ENCODE measurements around the gene PLEKHG4. TPM values are rescaled to one million over a fixed set of nuclear protein-coding genes. Genes with fewer than 3 reads are reported as not detected.

PLEKHG4 gene
- total RNA-seq, 1 experiment from 2014 or later: 14.0 TPM

DNA sequence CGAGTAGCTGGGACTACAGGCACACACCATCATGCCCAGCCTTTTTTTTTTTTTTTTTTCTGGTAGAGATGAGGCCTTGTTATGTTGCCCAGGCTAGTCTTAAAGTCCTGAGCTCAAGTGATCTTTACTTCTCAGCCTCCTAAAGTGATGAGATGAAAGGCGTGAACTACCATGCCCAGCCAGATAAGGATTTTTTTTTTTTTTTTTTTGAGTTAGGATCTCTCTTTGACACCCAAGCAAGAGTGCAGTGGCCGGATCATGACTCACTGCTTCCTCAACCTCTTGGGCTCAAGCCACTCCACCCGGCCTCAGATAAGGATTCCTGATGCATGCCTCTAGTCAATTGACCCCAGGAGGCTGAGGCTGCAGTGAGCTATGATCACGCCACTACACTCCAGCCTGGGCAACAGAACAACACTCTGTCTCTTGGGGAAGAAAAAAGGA is 11.2 kb upstream of the PLEKHG4 start:
- Histone ChIP-seq H3K4me3 (no peak overlapping the region), H3K9me3 (ENCODE audit: insufficient read depth, low read depth) (no peaks in the 10 kb centered on the region), H3K9me2 (ENCODE audit: insufficient read depth) (no peaks in the 10 kb centered on the region), H3K4me2 (peak overlapping the region; percentile 15; the same call in 1 of the 2 replicates), H3K4me1 (replicated peaks; ENCODE audit: insufficient read depth) (peaks cover 18% of the 10 kb centered on the region), H3K27me3 (ENCODE audit: insufficient read depth, low read depth) (no peaks in the 10 kb centered on the region), H2AFZ (no peak overlapping the region), H3K79me2 (ENCODE audit: low read depth) (no peaks in the 10 kb centered on the region), H3K27ac (no peak overlapping the region), H3K36me3 (ENCODE audit: low read depth) (no peaks in the 10 kb centered on the region), H4K20me1 (ENCODE audit: insufficient read depth) (no peaks in the 10 kb centered on the region), H3F3A (ENCODE audit: insufficient read depth, low read depth) (peaks cover 25% of the 10 kb centered on the region)
- peak; percentile 83 to 87 for DNase-seq
- no TSS peak for BruUV-seq (replicated peaks)
- POLR2A ChIA-PET (ENCODE audit: unreplicated experiment): interaction anchor here (0.6 to 0.8 kb wide), 9 partner anchors 17 to 394 kb away, joined by 3 to 24 read pairs (median 8); partner anchors contain the start of gene HSD11B2
- CTCF ChIA-PET: interaction anchor here (0.6 to 0.9 kb wide), 4 partner anchors 9 to 996 kb away, joined by 3 to 11 read pairs (median 10); partner anchors contain the start of gene SLC7A6
- intact Hi-C loops (cut with micrococcal nuclease; ENCODE audit: unreplicated experiment): no loop called here
- TF ChIP-seq, protein P1, sequence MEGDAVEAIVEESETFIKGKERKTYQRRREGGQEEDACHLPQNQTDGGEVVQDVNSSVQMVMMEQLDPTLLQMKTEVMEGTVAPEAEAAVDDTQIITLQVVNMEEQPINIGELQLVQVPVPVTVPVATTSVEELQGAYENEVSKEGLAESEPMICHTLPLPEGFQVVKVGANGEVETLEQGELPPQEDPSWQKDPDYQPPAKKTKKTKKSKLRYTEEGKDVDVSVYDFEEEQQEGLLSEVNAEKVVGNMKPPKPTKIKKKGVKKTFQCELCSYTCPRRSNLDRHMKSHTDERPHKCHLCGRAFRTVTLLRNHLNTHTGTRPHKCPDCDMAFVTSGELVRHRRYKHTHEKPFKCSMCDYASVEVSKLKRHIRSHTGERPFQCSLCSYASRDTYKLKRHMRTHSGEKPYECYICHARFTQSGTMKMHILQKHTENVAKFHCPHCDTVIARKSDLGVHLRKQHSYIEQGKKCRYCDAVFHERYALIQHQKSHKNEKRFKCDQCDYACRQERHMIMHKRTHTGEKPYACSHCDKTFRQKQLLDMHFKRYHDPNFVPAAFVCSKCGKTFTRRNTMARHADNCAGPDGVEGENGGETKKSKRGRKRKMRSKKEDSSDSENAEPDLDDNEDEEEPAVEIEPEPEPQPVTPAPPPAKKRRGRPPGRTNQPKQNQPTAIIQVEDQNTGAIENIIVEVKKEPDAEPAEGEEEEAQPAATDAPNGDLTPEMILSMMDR (conservative IDR thresholded peaks at IDR 0.05): no peak
- no peak for TF ChIP-seq EZH2 (IDR thresholded peaks at IDR 0.05; ENCODE audit: low read depth)

DNA sequence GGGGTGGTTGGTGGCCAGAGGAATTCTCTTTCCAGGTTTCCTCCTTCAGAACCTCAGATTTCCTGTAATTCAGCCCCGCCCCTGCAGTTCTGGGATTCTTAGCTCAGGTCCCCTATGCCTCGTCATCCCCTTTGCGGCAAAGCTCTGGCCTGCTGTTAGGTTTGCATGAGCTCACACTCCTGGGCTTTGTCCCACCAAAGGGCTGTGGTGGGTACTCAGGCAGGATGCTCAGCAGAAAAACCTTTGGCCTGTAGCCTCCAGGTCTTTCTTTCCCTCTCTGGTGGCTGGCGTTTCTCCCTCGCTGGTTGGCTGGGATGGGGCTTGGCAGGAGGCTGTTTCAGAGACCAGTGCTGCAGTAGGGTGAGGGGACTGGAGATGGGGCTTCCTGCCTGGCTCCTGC is 9.6 kb upstream of the PLEKHG4 start:
- no peak for TF ChIP-seq EZH2 (IDR thresholded peaks at IDR 0.05; ENCODE audit: low read depth)
- TF ChIP-seq, protein P1 (conservative IDR thresholded peaks at IDR 0.05): no peak
- no peak overlapping the region for H2AFZ ChIP-seq

DNA sequence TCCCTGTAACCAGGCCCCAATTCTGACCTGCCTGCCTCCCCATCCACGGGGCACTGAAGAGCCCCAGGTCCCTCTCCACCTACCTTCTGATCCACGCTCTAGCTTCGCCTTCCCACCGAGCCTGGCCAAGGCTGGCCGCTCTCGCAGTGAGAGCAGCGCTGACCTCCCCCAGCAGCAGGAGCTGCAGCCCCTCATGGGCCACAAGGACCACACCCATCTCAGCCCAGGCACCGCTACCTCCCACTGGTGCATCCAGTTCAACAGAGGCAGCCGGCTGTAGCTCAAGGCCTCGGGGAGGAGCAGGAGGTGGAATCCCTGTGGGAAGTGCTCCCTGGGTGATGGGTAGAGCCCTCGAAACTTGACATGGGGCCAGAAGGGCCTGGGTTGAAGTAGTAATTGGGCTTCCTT is 8.4 kb upstream of the PLEKHG4 start:
- peaks cover 33% of the 10 kb centered on the region for H3F3A ChIP-seq (ENCODE audit: insufficient read depth, low read depth)
- H4K20me1 ChIP-seq (ENCODE audit: insufficient read depth): no peaks in the 10 kb centered on the region
- H3K9me3 ChIP-seq (ENCODE audit: insufficient read depth, low read depth): no peaks in the 10 kb centered on the region
- no peak for TF ChIP-seq EZH2 (IDR thresholded peaks at IDR 0.05; ENCODE audit: low read depth)
- TF ChIP-seq, protein P1 (conservative IDR thresholded peaks at IDR 0.05): no peak
- DNase-seq: no peak
- peaks cover 2% of the 10 kb centered on the region; the same call in 1 of the 2 replicates for H3K79me2 ChIP-seq (ENCODE audit: low read depth)
- H2AFZ ChIP-seq: no peak overlapping the region
- ChIA-PET CTCF (no interaction called here), POLR2A (ENCODE audit: unreplicated experiment) (no interaction called here)
- no TSS peak for BruUV-seq (replicated peaks)
- peaks cover 18% of the 10 kb centered on the region for H3K4me1 ChIP-seq (replicated peaks; ENCODE audit: insufficient read depth)
- intact Hi-C loops (cut with micrococcal nuclease; ENCODE audit: unreplicated experiment): no loop called here
- no peak overlapping the region for H3K4me3 ChIP-seq
- H3K9me2 ChIP-seq (ENCODE audit: insufficient read depth): no peaks in the 10 kb centered on the region
- H3K27ac ChIP-seq: no peak overlapping the region
- no peak overlapping the region for H3K4me2 ChIP-seq
- peaks cover 5% of the 10 kb centered on the region; the same call in 1 of the 2 replicates for H3K36me3 ChIP-seq (ENCODE audit: low read depth)
- H3K27me3 ChIP-seq (ENCODE audit: insufficient read depth, low read depth): no peaks in the 10 kb centered on the region

More for the DNA sequence above, 9.6 kb upstream of the PLEKHG4 start:
- no peak overlapping the region for H3K4me2 ChIP-seq
- H4K20me1 ChIP-seq (ENCODE audit: insufficient read depth): no peaks in the 10 kb centered on the region
- POLR2A ChIA-PET (ENCODE audit: unreplicated experiment): interaction anchor here (0.7 to 0.9 kb wide), 4 partner anchors 8 to 62 kb away, joined by 5 to 14 read pairs (median 8); no protein-coding TSS in a partner anchor
- no peaks in the 10 kb centered on the region for H3K9me3 ChIP-seq (ENCODE audit: insufficient read depth, low read depth)
- H3K4me3 ChIP-seq: no peak overlapping the region
- no peaks in the 10 kb centered on the region for H3K9me2 ChIP-seq (ENCODE audit: insufficient read depth)
- no peak overlapping the region for H3K27ac ChIP-seq
- no peaks in the 10 kb centered on the region for H3K36me3 ChIP-seq (ENCODE audit: low read depth)
- H3K4me1 ChIP-seq (replicated peaks; ENCODE audit: insufficient read depth): peaks cover 18% of the 10 kb centered on the region
- no peaks in the 10 kb centered on the region for H3K79me2 ChIP-seq (ENCODE audit: low read depth)
- CTCF ChIA-PET: interaction anchor here (1.0 kb wide), 1 partner anchor 9 kb away, joined by 3 read pairs; no protein-coding TSS in a partner anchor
- intact Hi-C loops (cut with micrococcal nuclease; ENCODE audit: unreplicated experiment): no loop called here
- peaks cover 25% of the 10 kb centered on the region for H3F3A ChIP-seq (ENCODE audit: insufficient read depth, low read depth)
- H3K27me3 ChIP-seq (ENCODE audit: insufficient read depth, low read depth): no peaks in the 10 kb centered on the region
- peak in 1 of 2 experiments; percentile 69 for DNase-seq
- BruUV-seq (replicated peaks): no TSS peak

All from PC-9 (cell line).